GM19452 (cell line): ENCODE results near the gene UPK2.
"Not testable (repeated sequence)": the region's sequence is repeated elsewhere in the genome, so short reads cannot be mapped to it uniquely, and the experiment has no call there.

Experiments used
- ATAC-seq: cut with Tn5 transposase; IDR thresholded peaks from one replicate; pipeline ENCODE4 v1.9.1; 2021; ENCODE audit not compliant: unreplicated experiment

The UPK2 gene

DNA sequence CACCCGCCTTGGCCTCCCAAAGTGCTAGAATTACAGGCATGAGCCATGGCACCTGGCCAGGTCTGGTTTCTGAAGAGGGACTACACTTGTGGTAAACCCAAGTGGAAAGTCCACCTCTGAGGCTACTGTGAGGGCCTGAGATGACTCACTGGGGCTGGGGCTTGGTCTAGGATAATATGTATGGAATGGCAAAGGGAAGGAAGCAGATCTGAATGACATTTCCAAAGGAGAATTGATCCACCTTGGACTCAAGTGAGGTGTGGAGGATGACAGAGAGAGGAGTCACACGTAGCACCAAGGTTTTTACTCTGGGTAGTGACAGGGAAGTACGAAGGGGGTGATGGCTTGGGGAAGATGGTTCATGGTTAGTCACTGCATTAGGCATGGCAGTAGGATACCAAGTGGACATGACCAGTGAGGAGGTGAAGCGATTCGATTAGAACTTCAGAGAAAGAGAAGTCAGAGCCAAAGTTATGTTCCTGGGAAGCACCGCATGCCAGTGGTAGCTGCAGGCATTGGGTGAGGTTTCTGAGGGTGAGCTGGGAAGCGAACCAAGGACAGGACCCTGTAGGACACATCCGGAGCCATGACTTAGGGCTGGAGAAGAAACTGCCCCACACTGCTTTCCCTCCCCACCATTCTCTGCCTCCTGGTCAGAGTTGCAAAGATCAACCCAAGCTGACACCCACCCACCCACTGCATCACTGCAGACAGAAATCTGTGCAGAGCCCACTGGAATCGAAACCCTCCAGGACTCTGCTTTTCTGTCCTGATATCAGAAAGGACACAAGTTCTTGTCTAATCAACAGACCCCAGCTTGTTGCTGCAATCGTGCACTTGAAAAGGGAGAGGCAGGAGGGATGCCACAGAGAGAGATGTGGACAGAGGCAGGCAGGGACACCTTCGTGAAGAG lies 17.4 kb upstream of the UPK2 start:
- no peak for ATAC-seq

DNA sequence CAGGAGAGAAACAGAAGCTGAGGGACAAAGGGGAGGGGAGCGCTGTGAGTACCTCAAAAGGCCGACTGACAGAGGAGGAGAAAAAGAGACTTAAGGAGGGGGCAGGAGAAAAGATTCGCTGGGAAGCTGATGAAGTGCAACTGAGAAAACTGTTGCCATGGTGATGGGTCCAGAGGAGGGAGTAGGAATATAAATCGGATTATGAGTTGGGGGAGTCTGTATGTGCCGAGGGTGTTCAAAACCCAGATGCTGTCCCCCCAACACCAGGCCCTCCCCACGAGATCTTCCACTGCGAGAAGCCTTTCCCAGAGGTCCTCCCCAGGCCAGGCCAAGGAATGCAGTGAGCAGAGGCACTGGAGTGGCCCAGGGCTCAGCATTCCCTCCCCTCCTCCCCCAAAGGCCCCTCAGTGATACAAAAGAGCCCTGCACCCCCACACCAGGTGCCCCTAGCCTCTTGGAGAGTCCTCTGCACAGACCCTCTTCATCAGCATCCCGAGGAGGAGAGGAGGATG lies 16.6 kb upstream of the UPK2 start:
- no peak for ATAC-seq

DNA sequence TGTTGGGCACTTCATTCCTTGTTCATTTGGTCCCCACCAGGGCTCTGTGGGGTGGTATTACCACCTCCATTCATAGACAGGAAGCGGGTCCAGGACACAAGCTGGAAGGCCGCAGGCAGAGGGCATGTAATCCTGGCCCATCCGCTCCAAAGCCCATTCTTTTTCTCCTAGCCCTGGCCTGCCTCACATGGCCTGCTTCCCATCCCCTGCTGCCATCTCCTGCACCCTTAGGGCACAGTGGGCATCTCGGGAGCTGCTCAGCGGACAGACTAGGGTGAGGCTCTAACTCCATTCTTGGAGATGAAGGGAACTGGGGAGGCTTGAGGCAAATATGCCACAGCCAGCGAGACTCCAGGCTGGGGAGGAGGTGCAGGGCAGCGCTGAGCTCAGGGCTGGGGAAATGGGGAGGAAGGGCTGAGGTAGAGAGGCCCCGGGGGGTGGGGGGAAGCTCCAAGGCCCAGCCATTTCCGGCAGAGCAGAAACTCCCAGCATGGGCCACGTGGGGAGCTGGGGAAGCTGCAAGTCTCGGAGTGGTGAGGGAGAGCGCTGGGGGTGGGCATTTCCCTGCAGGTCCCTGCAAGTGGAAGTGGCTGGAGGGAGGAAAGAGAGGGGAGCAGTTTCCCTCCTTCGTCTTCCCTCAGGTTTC lies 16.0 kb upstream of the UPK2 start:
- ATAC-seq = no peak

DNA sequence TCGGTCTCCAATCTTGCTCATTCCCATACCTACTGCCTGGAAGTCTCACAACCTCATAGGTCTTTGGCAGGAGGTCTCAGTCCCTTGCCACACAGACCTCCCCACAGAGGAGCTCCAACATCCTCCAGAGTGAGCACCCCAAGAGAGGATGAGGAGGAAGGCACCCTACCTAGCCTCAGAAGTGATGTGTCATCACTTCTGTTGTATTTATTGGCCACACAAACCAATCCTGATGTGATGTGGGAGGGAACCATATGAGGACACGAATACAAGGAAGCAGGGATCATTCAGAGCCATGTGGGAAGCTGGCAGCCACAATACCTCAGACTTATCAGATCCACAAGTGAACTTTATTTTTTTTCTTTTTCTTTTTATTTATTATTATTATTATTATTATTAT lies 9.0 kb upstream of the UPK2 start:
- ATAC-seq = no peak

DNA sequence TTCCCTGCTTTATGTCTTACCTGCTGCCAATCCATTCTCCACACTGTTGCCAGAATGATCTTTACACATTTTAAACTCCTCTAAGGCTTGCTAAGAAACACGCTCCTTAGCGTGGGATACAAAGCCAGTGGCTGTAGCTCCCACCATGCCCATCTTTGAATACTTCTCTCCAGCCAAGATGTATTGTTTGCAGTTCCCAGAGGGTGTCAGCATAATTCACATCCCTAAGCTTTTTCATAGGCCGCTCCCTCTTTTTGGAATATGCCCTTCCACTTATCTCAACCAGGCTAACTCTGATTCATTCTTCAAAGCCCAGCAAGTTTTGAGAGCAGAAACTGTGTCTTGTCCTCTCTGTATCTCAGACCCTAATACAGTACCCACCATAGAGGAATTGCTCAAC lies 8.1 kb upstream of the UPK2 start:
- ATAC-seq = no peak

DNA sequence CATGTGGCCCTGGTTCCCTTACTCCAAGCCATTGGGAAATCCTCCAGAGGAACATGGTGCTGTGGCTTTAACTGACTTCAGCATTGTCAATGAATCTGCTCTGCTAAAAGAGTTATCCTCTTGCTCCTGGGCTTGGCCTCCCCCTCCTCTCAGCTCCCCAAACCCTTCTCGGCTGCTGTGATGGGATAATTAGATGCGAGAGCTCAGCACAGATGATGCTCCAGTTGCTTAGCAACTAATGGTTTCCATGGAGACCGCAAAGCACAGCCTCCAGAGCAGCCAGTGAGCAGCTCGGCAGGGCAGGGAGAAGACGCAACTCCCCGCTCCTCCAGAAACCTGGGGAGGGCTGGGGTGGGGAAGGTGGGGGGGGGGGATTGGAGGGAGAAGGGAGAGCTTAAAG lies 2.8 kb upstream of the UPK2 start:
- no peak for ATAC-seq

DNA sequence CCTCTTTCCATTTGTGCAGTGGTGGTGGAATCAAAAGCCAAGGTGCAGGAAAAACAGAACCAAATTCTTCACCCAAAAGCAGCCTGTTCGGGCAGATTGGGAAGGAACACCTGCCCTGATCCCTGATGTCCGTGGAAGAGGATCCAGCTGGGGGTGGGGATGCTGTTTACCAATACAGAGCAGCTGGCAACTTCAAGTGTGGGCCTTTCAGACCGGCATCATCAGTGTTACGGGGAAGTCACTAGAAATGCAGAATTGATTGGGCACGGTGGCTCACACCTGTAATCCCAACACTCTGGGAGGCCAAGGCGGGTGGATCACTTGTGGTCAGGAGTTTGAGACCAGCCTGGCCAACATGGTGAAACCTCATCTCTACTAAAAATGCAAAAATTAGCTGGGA lies 2.1 kb upstream of the UPK2 start:
- ATAC-seq = not testable (repeated sequence)

DNA sequence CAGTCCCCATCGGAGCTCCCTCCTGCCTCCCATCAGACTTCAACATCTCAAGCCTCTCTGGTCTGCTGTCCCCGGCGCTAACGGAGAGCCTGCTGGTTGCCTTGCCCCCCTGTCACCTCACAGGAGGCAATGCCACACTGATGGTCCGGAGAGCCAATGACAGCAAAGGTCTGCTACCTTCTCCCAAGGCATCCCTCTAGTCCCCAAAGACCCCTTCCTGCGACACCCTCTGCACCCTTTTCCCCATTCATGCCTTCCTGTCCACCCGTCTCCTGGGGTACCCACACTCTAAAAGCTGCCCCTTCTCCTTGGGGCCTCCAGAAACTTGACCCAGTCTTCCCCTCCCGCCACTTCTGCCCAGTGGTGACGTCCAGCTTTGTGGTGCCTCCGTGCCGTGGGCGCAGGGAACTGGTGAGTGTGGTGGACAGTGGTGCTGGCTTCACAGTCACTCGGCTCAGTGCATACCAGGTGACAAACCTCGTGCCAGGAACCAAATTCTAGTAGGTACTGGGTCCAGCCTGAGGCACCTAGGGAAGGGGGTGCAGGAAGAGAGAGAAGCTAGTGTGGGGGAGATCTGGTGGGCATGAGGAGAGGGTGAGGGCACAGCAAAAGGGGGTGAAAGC lies 860 bp downstream of the UPK2 start:
- no peak for ATAC-seq

DNA sequence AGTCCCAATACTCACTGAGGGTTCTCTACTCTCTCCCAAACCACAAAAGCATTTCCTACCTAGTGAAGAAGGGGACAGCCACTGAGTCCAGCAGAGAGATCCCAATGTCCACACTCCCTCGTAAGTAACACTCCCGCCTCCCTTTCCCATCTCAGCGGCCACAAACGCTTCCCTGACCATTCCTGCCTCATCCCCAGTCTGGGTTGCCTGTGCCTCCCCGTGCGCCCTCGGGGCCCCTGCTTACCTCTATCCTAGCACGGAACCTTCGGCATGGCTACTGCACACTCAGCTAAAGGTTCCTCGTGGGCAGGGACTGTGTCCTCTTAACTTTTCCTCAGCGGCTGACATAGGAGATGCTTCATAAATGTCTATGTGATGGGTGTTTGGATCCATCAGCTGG lies 1.5 kb downstream of the UPK2 start:
- no peak for ATAC-seq

DNA sequence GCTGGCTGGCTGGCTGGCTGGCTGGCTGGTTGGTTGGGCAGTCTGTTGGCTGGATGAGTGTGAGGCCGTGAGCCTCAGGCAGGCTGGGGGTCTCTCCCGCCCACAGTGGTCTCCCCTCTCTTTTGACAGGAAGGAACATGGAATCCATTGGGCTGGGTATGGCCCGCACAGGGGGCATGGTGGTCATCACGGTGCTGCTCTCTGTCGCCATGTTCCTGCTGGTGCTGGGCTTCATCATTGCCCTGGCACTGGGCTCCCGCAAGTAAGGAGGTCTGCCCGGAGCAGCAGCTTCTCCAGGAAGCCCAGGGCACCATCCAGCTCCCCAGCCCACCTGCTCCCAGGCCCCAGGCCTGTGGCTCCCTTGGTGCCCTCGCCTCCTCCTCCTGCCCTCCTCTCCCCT lies 1.9 kb downstream of the UPK2 start:
- no peak for ATAC-seq

DNA sequence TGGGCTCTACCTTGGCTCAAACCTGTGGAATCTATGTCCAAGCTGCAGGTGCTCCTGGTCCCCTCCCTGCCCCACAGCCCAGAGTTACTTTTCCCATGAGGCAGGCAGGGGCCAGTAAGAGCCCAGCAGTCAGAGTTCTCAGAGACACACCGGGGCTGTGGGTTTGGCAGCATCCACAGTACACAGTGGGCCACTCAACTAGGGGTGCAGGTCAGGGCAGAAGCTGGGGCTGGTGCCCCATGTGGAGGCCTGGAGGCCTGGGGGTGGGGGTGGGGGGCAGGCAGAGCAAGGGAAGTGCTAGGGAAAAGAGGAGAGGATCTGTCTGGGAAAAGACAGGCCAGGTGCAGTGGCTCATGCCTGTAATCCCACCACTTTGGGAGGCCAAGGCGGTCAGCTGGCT lies 2.5 kb downstream of the UPK2 start:
- ATAC-seq = no peak

DNA sequence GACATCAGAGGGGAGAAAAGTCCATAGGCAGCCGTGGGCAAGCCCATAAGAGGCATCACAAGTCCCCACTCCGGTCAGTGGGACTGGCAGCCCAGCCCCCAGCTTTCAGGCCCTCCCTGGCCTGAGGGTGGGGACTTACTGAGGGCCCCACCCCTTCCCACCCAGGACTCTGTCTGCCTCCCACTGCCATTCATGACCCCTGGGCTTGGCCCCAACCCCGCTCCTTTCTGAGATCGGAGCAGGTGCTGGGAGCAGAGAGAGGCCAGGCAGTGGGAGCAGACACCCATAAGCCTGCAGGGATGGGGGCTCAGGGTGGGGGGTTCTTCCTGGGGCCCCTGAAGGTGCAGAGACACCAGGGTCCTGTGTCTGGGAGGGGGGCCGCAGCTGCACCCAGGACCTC lies 5.1 kb downstream of the UPK2 start:
- no peak for ATAC-seq

DNA sequence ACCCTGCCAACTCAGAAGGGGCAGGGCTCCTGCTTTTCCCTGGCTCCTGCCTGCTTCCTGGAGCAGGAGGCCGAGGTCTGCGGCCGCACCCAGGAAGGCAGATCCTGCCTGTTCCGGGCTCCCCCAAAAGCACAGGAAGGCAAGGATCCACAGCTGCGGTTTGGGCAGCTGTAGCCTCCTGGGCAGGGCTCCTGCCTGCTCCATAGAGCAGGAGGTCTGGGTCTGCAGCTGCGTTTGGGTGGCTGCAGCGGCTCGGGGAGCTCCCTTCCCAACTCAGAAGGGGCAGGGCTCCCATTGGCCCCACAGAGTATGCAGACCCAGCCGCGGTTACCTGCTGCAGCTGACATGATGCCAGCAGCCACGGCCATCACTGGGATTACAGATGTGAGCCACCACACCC lies 5.5 kb downstream of the UPK2 start:
- ATAC-seq = no peak

DNA sequence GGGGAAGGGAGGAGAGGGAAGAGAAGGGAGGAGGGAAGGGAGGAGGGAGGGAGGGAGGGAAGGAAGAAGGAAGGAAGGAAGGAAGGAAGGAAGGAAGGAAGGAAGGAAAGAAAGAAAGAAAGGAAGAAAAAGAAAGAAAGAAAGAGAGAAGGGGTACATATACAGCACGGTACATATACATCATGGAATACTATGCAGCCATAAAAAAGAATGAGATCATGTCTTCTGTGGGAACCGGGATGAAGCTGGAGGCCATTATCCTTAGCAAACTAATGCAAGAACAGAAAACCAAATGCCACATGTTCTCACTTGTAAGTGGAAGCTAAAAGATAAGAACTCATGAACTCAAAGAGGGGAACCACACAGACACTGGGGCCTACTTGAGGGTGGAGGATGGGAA lies 13.4 kb downstream of the UPK2 start:
- ATAC-seq = not testable (repeated sequence)

DNA sequence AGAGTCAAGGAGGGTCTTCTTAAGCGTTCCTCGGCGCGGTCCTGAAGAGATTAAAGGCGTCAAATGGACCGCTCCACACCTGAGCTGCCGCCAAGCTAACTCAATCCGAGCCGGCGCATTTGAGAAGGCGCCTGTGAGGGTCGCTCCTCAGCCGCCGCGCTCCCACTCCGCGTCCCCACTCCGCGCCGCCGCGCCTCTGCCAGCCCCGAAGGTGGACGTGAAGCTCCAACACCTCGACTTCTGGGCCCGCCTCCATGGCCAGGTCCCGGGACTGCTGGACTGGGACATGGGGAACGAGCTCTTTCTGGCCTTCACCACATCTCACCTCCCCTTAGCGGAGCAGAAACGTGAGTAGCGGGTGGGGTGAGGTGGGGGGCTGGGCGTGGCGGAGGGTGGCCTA lies 15.5 kb downstream of the UPK2 start, which contains the start of gene FOXR1:
Gene FOXR1 (plus strand): TSS at position 116 of the 400 bp plus-strand sequence. CDS start 171 bp downstream, at position 287.
- ATAC-seq = no peak

DNA sequence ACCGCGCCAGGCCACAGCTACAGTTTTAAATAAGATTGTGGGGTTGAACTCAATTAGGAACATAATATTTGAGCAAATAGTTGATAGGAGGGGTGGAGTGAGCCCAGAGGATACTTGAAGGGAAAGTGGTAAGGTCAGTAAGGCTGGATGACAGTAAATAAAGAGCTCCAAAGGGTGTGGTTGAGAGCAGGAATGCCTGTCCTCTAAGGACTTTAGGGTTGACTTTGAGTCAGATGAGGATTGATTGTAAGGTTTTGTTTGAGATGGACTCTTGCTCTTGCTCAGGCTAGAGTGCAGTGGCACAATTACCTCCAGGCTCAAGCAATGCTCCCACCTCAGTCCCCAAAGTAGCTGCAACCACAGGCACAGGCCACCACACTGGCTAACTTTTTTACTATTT lies 17.9 kb downstream of the UPK2 start:
- ATAC-seq = no peak

DNA sequence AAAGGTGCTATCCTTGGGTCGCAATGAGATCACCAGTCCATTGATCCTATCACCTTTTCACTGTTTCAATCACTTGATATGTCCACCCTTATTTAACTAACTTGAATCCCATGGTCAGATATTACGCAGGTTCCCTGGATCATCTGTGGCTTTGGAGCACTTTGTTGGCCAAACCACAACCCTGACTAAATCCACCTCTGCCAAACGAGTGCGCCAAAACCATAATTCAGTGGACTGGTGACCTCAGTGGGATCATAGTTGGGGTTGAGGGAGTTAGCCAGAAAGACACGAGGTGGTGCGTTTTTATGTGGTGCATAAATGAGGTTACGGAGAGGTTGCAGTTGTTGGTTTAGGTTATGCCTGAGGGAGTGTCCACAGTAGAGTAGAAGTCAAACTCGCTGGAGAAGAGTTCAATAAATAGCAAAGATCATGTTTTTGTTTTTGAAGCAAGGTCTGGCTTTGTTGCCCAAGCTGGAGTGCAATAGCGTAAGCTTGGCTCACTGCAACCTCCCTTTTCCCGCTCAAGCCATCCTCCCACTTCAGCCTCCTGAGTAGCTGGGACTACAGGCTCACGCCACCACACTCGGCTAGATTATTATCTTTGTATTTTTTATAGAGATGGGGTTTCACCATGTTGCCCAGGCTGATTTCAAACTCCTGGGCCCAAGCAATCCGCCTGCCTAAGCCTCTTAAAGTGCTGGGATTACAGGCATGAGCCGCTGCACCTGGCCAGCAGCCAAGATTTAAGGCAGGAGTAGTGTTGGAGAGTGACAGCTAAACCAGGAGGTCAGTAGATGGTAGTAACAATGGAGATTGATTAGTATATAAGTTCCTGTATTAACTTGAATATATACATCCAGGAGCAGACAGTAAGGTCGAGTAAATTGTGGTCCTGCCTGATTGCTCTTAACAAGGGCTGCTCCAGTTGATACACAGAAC lies 19.9 kb downstream of the UPK2 start:
- no peak for ATAC-seq

DNA sequence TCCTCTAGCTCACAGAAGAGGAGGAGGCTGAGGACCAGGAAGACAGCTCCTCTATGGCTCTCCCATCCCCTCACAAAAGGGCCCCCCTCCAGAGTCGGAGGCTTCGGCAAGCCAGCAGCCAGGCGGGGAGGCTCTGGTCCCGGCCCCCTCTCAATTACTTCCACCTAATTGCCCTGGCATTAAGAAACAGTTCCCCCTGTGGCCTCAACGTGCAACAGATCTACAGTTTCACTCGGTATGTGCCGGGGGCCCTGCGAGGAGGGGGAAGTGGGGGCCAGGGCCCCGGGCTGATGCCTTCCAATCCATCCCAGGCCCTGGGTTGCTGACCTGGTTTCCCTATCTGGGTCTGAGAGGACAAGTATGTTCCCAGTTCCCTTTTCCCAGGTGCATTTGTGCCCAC lies 23.3 kb downstream of the UPK2 start:
- ATAC-seq = no peak

DNA sequence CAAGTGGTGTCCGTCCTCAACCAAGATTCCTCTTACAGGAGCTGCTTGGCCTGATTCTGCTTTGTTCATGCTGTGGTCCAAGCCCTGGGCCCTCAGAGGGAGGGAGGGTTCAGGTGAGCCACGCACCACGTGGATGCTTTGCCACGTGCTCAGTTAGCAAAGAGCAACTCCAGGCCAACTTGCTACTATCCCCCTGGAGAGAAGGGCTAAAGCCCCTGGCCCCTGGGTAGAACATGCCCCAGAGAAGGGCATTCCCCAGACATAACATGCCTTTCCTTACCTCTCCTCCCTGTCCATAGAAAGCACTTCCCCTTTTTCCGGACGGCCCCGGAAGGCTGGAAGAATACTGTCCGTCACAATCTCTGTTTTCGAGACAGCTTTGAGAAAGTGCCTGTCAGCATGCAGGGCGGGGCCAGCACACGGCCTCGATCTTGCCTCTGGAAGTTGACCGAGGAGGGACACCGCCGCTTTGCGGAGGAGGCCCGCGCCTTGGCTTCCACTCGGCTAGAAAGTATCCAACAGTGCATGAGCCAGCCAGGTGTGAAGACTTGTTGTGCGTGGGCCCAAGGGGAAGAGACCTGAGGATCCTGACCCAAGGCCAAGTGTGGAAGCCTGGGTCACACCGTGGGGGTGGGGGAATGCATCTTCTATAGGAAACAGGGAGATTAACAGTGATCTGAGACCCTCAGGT lies 24.2 kb downstream of the UPK2 start:
- ATAC-seq = no peak

DNA sequence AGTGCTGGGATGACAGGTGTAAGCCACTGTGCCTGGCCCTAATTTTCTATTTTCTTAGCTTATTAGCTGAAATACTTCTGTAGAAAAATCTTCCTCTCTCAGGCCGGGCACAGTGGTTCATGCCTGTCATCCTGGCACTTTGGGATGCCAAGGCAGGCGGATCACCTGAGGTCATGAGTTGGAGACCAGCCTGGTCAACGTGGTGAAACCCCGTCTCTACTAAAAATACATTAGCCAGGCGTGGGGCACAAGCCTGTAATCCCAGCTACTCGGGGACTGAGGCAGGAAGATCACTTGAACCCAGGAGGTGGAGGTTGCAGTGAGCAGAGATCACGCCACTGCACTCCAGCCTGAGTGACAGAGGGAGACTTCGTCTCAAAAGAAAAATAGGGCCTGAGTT lies 28.2 kb downstream of the UPK2 start:
- ATAC-seq = not testable (repeated sequence)
